ENCODE results near the gene HSD17B7.

DNA sequence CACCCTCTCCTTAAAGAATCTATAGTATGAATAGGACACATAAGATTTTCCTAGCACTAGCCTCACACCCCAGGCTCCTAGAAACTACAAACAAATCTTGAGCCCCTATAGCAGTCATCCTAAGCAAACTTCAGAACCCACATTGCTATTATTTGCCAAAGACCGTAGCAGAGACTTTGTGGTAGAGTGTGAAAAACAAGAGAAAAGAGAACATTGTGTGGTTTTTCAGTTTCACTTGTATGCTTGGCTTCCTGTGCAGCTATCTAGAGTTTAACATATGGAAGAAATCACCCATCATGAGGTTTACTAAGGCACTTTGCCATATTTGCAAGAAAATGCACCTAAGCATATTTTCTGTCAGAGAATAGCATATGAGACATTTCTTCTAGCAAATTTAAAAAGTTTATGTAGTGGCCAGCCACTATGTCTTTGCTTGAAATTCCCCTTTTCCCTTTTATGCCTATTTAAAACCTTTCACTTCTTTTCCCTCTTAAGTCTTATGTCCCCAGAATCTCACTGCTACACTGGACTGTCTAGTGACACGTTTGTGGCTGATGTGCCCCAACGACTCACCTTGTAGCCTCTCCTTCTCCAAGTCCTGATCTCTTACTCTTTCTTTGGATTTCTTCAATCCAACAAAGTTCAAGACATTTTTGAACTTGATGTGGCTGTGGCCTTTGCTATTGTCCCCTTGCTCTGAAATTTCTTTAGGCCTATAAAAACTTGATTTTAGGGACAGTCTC, 44.8 kb downstream of the HSD17B7 start:
- no peak for TF ChIP-seq POLR2A (IDR thresholded peaks at IDR 0.05; ENCODE audit: low read depth, low read length)
- no peak for TF ChIP-seq POLR2AphosphoS5 (IDR thresholded peaks at IDR 0.05; ENCODE audit: low read depth, low read length)
- no peak for TF ChIP-seq SPI1 (IDR thresholded peaks at IDR 0.05; ENCODE audit: low read depth, low read length)

All from GM12891 (cell line).